ENCODE measurements around the gene NOD1.
A peak's percentile ranks its signal among the peaks of the same experiment; 100 is the strongest.
"Not testable (repeated sequence)": the region's sequence is repeated elsewhere in the genome, so short reads cannot be mapped to it uniquely, and the experiment has no call there.

NOD1 gene

GRCh38 chr7:30504301-30505173 lies 26.0 kb upstream of the NOD1 start, which contains the start of gene GGCT:
GGCT (minus strand) TSS chr7:30504829; CDS start chr7:30504709, 120 bp downstream.
- DNase-seq (ENCODE audit: low read depth): peak; percentile 97

- no peak for DNase-seq (ENCODE audit: low read depth)
Measured at GRCh38 chr7:30503274-30504212, 25.0 kb upstream of the NOD1 start.

- DNase-seq (ENCODE audit: low read depth): no peak
Measured at GRCh38 chr7:30502470-30503251, 24.1 kb upstream of the NOD1 start.

GRCh38 chr7:30501264-30501663 lies 22.7 kb upstream of the NOD1 start:
- no peak for DNase-seq (ENCODE audit: low read depth)

- no peak for DNase-seq (ENCODE audit: low read depth)
Measured at GRCh38 chr7:30493228-30493627, 14.6 kb upstream of the NOD1 start.

GRCh38 chr7:30491417-30491816 lies 12.8 kb upstream of the NOD1 start:
- DNase-seq (ENCODE audit: low read depth): no peak

- DNase-seq (ENCODE audit: low read depth): no peak
Measured at GRCh38 chr7:30487371-30487770, 8.8 kb upstream of the NOD1 start.

GRCh38 chr7:30485667-30486066 lies 7.1 kb upstream of the NOD1 start:
- no peak for DNase-seq (ENCODE audit: low read depth)

GRCh38 chr7:30481416-30481815 lies 2.8 kb upstream of the NOD1 start:
- DNase-seq (ENCODE audit: low read depth): not testable (repeated sequence)

GRCh38 chr7:30479202-30480120 lies 877 bp upstream of the NOD1 start:
- no peak for DNase-seq (ENCODE audit: low read depth)

- no peak for DNase-seq (ENCODE audit: low read depth)
Measured at GRCh38 chr7:30476459-30477145, 2.0 kb downstream of the NOD1 start.

GRCh38 chr7:30475580-30475979 lies 3.0 kb downstream of the NOD1 start:
- DNase-seq (ENCODE audit: low read depth): no peak

GRCh38 chr7:30474893-30475292 lies 3.7 kb downstream of the NOD1 start:
- DNase-seq (ENCODE audit: low read depth): peak; percentile 74

- no peak for DNase-seq (ENCODE audit: low read depth)
Measured at GRCh38 chr7:30474485-30474884, 4.1 kb downstream of the NOD1 start.

- DNase-seq (ENCODE audit: low read depth): no peak
Measured at GRCh38 chr7:30473903-30474302, 4.7 kb downstream of the NOD1 start.

GRCh38 chr7:30472784-30473775 lies 5.5 kb downstream of the NOD1 start:
- no peak for DNase-seq (ENCODE audit: low read depth)

GRCh38 chr7:30472081-30472783 lies 6.4 kb downstream of the NOD1 start:
- no peak for DNase-seq (ENCODE audit: low read depth)

GRCh38 chr7:30471205-30471604 lies 7.4 kb downstream of the NOD1 start:
- no peak for DNase-seq (ENCODE audit: low read depth)
